ENCODE results near the gene HMCN1. TPM values are rescaled to one million over a fixed set of nuclear protein-coding genes. Genes with fewer than 3 reads are reported as not detected.

HMCN1 gene
- total and polyA plus RNA-seq, 2 experiments from 2014 or later, result 1.6 to 8.7 TPM

DNA sequence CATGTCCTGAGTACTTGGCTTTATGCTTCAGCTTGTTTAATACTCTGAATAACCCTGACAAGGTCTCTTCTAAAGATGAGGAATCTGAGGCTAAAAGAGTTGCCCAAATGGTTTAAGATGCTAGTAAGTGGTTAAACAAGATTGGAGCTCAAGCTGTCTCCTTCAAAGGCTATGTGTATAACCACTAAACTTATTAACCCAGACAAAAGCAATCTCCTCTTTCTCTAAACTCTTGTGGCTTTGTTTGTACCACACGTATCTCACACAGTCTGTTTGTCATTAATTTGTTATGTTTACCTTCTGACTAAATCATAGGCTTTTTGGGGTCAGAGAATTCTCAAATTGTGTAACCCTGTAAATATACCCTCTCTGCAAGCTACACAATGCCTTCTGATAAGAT lies 89.9 kb downstream of the HMCN1 start (continued):
- TF ChIP-seq CREB1 (CRISPR knock-in tag; IDR thresholded peaks at IDR 0.05; ENCODE audit: low read depth) (no peak), POLR2AphosphoS5 (IDR thresholded peaks at IDR 0.05; ENCODE audit: low read depth) (no peak), ZNF114 (CRISPR knock-in tag; IDR thresholded peaks at IDR 0.05) (no peak)

DNA sequence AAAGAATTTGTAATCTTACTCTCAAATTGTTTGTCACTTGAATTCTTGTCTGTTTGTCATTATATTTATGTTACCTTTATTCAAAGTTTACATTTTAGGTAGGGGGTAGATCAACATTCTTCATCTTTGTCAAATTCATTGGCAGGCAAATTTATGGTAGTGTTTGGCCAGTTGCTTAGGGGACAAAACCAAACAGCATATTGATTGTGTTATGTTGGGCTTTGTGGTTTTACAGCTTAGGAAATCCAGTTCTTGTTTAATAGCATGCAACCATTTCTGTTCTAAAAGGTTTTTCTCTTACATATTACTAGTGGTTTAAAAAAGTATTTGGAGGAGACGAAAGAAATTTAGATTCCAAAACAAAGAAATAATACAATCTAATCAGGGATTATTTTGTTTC lies 91.4 kb downstream of the HMCN1 start:
- no peak for ATAC-seq
- peaks cover 5% of the 10 kb centered on the region; the same call in 1 of the 3 replicates for H3K36me3 Mint-ChIP-seq (ENCODE audit: low read depth)
- Histone ChIP-seq H3K4me2 (no peak overlapping the region), H3F3A (replicated peaks; ENCODE audit: low read depth) (no peaks in the 10 kb centered on the region), H4K20me1 (replicated peaks; ENCODE audit: insufficient read depth) (no peaks in the 10 kb centered on the region), H3K27ac (ENCODE audit: low read depth) (no peak overlapping the region), H3K9me2 (ENCODE audit: insufficient read depth) (no peaks in the 10 kb centered on the region), H3K4me3 (no peak overlapping the region), H2AFZ (no peak overlapping the region), H3K4me1 (ENCODE audit: insufficient read depth) (no peaks in the 10 kb centered on the region), H3K79me2 (replicated peaks; ENCODE audit: insufficient read depth) (no peaks in the 10 kb centered on the region), H3K27me3 (ENCODE audit: insufficient read depth) (no peaks in the 10 kb centered on the region), H3K36me3 (ENCODE audit: insufficient read depth) (no peaks in the 10 kb centered on the region)
- peaks cover 2% of the 10 kb centered on the region for H3K27me3 Mint-ChIP-seq (ENCODE audit: insufficient read depth, low read depth, poor library complexity)
- TF ChIP-seq ZNF462 (CRISPR knock-in tag; IDR thresholded peaks at IDR 0.05), result no peak
- H3K4me3 Mint-ChIP-seq, result no peak overlapping the region
- no peaks in the 10 kb centered on the region; the same call in 2 of the 3 replicates for H3K9me3 Mint-ChIP-seq
- peaks cover 6% of the 10 kb centered on the region; the same call in 2 of the 3 replicates for H3K4me1 Mint-ChIP-seq
- no peak for DNase-seq (ENCODE audit: low spot score)
- H3K27ac Mint-ChIP-seq, result peak overlapping the region; percentile 72; the same call in 1 of the 2 replicates

DNA sequence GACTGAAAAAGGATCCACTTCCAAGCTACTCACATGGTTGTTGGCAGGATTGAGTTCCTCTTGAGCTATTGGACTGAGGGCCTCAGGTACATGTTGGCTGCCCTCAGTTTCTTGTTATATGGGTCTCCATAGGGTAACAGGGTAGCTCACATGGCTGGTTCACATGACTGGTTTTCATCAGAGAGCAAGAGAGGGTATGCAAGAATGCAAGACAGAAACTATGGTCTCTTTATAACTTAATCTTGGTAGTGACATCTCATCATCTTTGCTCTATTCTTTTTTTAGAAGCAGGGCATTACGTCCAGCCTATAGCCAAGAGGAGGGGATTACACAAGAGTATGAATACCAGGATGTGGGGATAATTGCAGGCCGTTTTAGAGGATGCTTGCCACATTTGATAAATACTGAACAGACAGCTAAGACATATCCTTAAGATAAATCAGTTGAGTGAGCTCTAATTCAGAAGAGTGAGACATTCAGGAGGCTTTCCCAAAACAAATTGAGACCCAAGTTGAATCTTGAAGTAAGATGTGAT lies 100.2 kb downstream of the HMCN1 start:
- peaks cover 6% of the 10 kb centered on the region; the same call in 2 of the 3 replicates for H3K4me1 Mint-ChIP-seq
- no peak for DNase-seq (ENCODE audit: low spot score)
- TF ChIP-seq EZH2phosphoT487 (IDR thresholded peaks at IDR 0.05; ENCODE audit: unreplicated experiment), result no peak
- no peak for TF ChIP-seq NANOG (IDR thresholded peaks at IDR 0.05; ENCODE audit: borderline replicate concordance)
- TF ChIP-seq JUNB (IDR thresholded peaks at IDR 0.05; ENCODE audit: unreplicated experiment), result no peak
- no peak for TF ChIP-seq ETS1 (IDR thresholded peaks at IDR 0.05)
- TF ChIP-seq, protein P1, sequence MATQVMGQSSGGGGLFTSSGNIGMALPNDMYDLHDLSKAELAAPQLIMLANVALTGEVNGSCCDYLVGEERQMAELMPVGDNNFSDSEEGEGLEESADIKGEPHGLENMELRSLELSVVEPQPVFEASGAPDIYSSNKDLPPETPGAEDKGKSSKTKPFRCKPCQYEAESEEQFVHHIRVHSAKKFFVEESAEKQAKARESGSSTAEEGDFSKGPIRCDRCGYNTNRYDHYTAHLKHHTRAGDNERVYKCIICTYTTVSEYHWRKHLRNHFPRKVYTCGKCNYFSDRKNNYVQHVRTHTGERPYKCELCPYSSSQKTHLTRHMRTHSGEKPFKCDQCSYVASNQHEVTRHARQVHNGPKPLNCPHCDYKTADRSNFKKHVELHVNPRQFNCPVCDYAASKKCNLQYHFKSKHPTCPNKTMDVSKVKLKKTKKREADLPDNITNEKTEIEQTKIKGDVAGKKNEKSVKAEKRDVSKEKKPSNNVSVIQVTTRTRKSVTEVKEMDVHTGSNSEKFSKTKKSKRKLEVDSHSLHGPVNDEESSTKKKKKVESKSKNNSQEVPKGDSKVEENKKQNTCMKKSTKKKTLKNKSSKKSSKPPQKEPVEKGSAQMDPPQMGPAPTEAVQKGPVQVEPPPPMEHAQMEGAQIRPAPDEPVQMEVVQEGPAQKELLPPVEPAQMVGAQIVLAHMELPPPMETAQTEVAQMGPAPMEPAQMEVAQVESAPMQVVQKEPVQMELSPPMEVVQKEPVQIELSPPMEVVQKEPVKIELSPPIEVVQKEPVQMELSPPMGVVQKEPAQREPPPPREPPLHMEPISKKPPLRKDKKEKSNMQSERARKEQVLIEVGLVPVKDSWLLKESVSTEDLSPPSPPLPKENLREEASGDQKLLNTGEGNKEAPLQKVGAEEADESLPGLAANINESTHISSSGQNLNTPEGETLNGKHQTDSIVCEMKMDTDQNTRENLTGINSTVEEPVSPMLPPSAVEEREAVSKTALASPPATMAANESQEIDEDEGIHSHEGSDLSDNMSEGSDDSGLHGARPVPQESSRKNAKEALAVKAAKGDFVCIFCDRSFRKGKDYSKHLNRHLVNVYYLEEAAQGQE (IDR thresholded peaks at IDR 0.05; ENCODE audit: unreplicated experiment), result no peak
- no peak for TF ChIP-seq EZH2 (IDR thresholded peaks at IDR 0.05; ENCODE audit: low read depth, unreplicated experiment)

More for the DNA sequence above, 100.2 kb downstream of the HMCN1 start:
- Mint-ChIP-seq H3K36me3 (ENCODE audit: low read depth) (peaks cover 4% of the 10 kb centered on the region; the same call in 2 of the 3 replicates), H3K27me3 (ENCODE audit: insufficient read depth, low read depth, poor library complexity) (peaks cover 2% of the 10 kb centered on the region), H3K4me3 (no peak overlapping the region), H3K27ac (no peak overlapping the region), H3K9me3 (no peaks in the 10 kb centered on the region)
- no peak for ATAC-seq
- H3K79me2 ChIP-seq (replicated peaks; ENCODE audit: insufficient read depth), result no peaks in the 10 kb centered on the region
- no peaks in the 10 kb centered on the region for H3K9me2 ChIP-seq (ENCODE audit: insufficient read depth)
- H4K20me1 ChIP-seq (replicated peaks; ENCODE audit: insufficient read depth), result no peaks in the 10 kb centered on the region
- no peaks in the 10 kb centered on the region for H3F3A ChIP-seq (replicated peaks; ENCODE audit: low read depth)
- H2AFZ ChIP-seq, result no peak overlapping the region
- no peaks in the 10 kb centered on the region for H3K27me3 ChIP-seq (ENCODE audit: insufficient read depth)
- H3K4me2 ChIP-seq, result no peak overlapping the region
- H3K4me1 ChIP-seq (ENCODE audit: insufficient read depth), result no peaks in the 10 kb centered on the region
- H3K36me3 ChIP-seq (ENCODE audit: insufficient read depth), result no peaks in the 10 kb centered on the region
- no peak overlapping the region for H3K4me3 ChIP-seq
- H3K27ac ChIP-seq (ENCODE audit: low read depth), result no peak overlapping the region
